ENCODE data around the gene TFDP1.

Gene TFDP1, protein sequence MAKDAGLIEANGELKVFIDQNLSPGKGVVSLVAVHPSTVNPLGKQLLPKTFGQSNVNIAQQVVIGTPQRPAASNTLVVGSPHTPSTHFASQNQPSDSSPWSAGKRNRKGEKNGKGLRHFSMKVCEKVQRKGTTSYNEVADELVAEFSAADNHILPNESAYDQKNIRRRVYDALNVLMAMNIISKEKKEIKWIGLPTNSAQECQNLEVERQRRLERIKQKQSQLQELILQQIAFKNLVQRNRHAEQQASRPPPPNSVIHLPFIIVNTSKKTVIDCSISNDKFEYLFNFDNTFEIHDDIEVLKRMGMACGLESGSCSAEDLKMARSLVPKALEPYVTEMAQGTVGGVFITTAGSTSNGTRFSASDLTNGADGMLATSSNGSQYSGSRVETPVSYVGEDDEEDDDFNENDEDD

DNA sequence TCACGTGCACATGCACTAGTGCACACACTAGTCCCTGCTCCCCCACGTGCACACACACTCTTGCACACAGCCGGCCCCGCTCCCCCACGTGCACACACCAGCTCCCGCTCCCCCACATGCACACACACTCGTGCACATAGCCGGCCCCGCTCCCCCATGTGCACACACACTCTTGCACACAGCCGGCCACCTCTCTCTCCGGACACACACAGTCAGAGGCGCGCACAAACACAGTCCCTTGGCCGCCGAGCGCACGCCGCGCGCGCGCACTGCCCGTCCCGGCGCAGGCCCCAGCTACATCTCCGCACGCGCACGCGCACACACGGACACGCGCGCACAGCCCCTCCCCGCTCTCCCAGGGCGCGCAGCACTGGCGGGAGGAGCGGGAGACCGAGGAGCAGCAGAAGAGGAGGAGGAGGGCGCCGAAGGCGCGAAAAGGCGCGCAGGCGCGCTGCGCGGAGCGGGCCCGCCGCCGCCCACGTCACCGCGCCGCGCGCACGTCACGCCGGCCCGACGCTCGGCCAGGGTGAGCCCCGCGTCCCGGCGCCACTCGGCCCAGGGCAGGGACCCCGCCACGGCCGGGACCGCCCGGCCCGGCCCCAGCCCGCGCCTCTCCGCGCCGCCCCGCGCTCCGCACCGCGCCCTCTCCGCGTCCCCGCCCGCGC, at the start of gene TFDP1:
Gene TFDP1 (plus strand): TSS at position 549 of the 665 bp plus-strand sequence. CDS start 1,085 bp downstream, outside the sequence.
- DNase-seq (ENCODE audit: low read depth), result peak; percentile 36

DNA sequence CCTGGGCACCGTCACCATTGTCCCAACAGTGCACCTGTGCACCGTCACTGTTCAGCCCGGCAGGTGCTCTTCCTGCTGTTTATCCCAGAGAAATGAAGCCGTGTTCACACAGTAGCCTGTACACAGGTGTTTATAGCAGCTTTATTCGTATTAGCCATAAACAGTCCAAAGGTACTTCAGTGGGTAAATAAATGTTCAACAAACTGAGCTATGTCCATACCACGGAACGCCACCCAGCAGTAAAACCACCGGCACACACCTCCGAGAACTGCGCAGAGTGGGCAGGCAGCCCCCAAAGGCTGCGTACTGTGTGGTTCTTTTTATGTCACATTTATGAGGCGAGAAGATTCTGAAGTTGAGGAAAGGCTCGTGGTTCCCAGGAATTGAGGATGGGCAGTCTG, 49.2 kb upstream of the TFDP1 start:
- DNase-seq (ENCODE audit: low read depth), result no peak

DNA sequence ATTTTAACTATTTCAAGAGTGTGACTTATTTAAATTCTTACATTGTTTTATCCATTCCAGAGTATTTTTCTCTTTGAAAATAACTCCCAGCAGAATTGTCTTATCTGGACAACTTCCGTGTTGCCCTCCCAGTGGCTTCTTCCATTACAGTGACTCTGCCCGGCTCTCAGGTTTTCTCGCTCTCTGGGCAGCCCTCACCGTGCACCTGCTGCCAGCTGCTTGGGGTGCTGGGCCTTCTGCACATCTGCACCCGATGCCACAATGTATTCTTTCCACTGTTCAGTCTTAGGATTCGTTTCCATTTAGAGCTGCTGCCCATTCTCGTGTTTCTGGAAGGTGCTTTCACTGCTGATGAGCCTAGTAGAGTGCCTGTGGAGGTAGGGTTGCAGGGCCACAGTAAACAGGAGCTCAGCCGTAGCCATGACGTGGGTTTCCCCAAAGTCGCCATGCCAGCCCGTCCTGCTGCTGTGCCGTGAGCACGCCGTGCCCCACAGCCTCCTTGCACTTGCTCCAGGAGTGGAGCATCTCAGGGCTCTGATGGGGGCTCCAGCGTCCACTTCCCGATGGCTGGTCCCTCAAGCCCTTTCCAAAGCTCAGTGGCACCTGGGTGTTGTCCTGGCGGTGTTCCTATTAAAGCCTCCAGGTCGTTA, 48.0 kb upstream of the TFDP1 start:
- DNase-seq (ENCODE audit: low read depth), result no peak

DNA sequence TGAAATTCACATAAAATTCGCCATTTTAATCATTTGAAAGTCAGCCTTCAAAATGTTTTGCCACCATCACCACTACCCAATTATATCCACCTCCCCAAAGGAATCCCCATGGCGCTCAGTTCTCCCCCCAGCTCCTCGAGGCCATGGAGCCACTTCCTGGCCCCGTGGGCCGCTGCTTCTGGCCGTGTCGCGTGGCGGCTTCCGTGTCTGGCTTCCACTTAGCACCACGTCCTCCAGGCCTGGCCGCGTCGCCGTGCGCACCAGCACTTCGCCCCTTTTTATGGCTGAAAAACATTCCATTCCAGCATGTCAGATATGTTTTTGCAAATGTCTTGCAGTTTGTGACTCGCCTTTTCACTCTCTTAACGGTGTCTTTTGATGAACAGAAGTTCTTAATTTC, 47.3 kb upstream of the TFDP1 start:
- DNase-seq (ENCODE audit: low read depth), result no peak

DNA sequence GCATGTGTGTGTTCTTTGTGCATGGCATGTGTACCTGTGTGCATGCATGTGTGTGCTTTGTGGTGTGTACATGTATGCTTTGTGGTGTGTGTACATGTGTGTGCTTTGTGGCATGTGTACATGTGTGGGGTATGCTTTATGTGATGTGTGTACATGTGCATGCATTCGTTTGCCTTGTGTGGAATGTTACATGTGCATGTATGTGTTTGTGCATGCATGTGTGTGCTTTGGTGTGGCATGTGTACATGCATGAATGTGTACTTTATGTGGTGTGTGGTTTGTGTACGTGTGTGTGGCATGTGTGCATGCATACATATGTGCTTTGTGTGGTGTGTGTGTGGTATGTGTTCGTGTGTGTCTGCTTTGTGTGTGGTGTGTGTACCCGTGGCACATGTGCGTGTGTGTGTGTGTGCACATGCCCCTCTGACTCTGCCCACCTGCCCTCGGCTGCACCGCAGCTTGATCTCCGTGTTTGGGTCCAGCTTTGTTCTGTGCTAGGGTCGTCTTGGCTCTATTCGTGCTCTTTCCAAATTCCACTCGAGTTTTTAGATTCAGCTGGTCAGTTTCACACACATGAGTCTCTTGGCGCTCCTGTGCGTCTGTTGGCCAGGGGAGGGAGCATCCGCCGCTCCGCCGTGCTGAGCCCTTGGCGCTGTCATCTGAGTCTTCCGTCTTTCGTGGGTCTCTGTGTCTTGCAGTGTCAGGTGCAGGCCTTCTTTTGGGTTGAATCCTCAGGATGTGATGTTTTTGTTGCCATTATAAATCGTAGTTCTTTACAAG, 46.5 kb upstream of the TFDP1 start:
- DNase-seq (ENCODE audit: low read depth), result no peak

DNA sequence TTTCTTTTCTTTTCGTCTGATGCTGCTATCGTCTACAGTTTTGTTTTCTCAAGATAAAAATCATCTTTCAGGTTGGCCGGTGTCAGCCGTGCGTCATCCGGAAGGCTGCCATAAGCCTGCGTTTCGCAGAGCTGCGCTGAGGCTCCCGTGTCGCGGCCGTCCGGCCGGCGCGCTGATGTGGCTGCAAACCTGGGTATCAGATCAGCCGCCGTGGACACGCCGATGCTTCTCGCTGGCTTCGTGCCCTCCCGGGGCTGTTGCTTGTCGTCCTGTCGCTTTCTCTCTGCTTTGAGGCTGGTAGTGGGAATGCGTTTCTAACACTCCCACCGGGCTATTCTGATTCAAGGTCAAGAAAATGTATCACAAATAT, 45.9 kb upstream of the TFDP1 start:
- no peak for DNase-seq (ENCODE audit: low read depth)

DNA sequence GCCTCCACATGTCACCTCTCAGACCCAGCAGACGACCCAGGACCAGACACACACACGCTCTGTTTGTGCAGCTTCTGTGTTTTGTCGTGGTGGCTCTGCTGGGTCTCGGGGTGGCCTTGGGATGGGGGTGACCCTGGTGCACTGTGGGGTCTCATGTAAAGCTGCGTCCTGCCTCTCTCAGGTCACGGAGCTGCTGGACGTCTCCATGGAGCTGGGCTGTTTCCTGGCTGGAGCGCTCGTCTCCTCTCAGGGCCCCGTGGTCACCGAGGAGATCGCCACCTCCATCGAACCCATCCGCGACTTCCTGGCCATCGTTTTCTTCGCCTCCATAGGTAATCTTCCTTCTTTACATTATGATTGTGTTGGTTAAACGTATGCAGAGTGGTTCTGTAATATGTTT, 45.4 kb upstream of the TFDP1 start:
- DNase-seq (ENCODE audit: low read depth), result no peak

DNA sequence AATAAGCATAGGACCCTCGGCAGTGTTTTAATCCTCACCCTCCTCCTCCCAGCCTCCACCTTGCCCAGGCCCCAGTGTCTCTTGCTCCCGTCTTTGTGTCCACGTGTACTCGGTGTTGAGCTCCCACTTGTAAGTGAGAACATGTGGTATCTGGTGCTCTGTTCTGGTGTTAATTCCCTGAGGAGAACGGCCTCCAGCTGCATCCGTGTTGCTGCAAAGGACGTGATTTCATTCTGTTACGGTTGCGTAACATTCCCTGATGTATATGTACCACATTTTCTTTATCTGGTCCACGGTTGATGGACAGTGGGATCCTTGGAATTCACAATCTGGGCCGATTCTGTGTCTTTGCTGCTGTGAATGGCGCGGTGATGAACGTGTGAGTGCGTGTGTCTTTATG, 44.7 kb upstream of the TFDP1 start:
- no peak for DNase-seq (ENCODE audit: low read depth)

DNA sequence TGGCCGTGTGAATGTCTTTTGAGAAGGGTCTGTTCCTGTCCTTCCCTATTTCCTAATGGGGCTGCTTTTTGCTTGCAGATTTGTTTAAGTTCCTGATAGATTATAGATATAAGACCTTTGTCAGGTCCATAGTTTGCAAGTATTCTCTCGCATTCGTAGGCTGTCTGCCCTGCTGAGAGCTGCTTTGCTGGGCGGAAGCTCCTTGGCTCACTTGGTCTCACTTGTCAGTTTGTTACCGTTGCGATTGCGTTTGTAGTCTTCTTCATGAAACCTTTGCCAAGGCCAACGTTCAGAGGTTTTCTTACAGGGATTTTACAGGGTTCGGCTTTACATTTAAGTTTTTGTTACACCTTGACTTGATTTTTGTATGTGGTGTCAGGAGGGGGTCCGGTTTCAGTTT, 44.0 kb upstream of the TFDP1 start:
- no peak for DNase-seq (ENCODE audit: low read depth)

DNA sequence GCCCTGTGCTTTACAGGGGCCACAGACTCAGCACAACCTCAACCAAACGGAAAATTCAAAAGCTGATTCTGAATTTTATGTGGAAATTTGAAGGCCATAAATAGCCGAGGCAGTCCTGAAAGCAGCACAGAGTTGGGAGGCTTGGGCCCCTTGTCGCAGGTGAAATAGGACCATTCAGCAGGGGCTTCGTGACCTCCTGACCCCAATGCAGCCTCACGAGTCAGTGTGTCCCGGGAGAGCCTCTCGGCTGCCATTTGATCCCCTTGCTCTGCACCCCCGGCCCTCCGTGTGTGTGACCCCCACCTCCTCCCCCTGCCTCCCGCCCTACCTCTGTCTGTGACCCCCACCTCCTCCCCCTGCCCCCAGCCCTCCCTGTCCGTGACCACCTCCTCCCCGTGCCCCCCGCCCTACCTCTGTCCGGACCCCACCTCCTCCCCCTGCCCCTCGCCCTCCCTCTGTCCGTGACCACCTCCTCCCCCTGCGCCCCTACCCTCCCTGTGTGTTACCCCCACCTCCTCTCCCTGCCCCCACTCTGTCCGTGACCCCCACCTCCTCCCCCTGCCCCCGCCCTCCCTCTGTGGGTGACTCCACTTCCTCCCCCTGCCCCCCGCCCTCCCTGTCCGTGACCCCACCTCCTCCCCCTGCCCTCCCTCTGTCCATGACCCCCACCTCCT, 41.7 kb upstream of the TFDP1 start:
- DNase-seq (ENCODE audit: low read depth), result no peak

DNA sequence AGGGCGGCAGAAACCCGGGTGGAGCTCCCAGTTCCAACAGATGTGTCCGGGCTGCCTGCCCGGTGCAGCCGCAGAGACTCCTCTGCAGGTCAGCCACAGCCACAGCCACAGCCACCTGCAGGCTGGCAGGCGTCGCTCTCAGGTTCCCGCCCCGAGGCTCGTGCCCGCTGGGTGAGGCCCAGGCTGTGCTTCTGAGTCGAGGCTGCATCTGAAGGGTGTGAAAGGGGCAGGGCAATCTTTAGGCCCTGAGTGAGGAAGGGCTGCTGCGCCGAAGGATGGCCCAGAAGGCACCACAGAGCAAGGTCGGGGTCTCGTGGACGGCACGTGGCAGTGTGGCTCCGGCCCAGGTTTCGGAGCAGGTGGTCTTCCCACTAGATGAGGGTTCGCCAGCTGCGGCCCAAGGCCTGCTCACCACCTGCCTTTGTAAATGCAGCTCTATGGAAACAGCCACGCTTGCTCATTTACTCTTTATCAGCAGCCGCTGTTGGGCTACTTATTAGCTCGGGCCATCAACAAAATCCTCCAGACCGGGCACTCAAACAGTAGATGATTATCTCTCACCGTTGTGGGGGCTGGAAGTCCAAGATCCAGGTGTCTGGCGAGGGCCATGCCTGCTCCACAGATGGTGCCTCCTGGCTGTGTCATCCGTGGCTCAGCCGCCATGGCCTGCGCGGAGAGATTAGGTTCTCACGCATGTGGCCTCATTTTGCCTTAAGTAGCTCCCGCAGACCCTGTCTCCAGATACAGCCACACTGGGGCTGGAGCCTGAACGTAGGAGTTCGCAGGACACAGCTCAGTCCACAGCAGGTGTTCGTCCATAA, 40.3 kb upstream of the TFDP1 start:
- DNase-seq (ENCODE audit: low read depth), result no peak

DNA sequence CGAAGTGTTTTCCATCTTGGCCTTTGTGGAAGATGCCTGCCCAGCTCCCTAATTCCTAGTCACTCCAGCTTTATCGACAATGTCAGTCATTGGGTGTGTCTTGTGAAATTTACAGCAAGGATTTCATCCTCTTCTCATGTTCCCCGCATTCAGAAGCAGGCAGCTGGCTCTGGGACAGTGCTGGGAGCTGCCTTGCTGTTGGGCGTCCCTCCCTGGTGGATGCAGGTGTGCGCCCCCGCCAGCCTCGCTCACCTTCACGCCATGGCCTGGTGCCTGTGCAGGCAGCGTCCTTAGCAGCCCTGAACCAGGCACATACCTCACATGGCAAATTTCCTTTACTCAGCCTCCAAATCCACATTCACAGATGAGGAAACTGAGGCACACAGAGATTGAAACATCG, 39.7 kb upstream of the TFDP1 start:
- DNase-seq (ENCODE audit: low read depth), result no peak

DNA sequence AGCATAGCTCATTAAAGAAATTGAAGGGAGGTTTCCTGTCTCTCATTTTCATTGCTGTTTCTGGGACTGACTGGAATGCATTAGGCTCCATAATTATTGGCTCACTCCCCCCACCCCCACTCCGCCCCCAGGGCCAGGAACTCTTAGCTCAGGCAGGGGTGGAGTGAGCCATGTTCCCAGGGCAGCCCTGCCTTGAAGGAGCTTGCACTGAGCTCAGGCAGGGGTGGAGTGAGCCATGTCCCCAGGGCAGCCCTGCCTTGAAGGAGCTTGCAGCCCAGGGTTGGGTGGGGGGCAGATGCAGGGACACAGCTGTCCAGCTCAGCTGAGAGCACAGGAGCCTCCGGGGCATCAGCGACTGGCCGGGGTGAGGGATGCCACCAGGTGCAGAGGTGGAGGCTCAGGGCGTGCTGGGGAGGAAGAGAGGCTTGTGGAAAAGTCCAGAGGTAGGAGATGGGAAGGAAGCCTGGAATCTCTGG, 39.1 kb upstream of the TFDP1 start:
- DNase-seq (ENCODE audit: low read depth), result no peak

DNA sequence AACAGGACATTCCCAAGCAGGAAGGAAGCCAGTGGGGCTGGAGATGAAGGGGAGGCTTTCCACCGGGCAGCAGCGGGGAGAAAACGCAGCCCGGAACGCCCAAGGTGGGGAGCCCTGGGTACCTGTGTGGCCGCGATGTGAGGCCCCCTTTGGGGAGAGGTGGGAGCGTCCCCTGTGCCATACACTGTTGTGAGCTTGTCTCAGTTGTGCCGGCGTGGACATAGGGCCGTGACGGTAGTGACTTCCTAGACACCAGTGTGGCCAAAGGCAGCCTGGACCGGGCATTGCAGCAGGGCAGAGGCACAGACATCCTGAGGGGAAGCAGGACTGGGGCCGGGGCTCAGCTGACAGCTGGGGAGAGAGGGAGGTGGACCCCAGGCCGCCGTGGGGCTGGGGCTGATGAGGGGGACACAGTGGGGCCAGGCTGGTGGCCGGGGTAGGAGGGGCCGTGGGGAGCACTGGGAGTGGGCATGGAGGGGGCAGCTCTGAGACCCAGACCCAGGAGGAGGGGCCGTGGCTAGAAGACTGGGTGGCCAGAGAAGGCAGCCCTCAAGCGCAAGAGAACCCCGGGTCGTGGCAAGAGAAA, 38.5 kb upstream of the TFDP1 start:
- DNase-seq (ENCODE audit: low read depth), result no peak

DNA sequence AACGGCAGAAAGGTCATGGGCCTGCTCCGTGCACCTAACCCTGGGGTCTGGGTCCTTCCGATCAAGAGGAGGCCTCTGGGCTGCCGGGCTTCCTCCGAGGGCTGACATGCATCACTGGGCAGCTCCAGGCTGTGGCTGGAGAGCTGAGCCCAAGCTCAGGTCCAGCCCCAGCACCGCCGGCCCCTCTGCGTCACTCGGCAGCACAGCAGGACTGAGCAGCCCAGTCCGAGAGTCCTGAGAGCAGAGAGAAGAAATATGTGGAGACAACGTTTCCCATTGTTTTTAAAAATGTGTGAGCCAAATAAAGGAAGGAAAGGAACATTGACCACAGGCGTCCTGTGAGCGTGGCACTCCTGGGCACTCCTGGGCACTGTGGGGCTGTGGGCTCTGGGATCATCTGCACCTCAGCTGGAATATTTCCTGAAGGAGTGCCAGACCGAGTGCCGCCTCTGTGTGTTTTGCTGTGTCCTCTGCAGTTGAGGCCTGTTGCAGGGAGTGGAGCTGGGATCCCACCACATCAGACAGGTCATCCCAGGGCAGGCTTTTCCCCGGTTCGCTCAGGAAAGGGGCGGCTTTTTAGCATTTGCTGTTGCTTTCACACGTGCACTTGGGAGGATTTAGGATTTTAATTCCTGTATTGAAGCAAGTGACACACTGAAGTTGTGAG, 37.8 kb upstream of the TFDP1 start:
- DNase-seq (ENCODE audit: low read depth), result no peak

DNA sequence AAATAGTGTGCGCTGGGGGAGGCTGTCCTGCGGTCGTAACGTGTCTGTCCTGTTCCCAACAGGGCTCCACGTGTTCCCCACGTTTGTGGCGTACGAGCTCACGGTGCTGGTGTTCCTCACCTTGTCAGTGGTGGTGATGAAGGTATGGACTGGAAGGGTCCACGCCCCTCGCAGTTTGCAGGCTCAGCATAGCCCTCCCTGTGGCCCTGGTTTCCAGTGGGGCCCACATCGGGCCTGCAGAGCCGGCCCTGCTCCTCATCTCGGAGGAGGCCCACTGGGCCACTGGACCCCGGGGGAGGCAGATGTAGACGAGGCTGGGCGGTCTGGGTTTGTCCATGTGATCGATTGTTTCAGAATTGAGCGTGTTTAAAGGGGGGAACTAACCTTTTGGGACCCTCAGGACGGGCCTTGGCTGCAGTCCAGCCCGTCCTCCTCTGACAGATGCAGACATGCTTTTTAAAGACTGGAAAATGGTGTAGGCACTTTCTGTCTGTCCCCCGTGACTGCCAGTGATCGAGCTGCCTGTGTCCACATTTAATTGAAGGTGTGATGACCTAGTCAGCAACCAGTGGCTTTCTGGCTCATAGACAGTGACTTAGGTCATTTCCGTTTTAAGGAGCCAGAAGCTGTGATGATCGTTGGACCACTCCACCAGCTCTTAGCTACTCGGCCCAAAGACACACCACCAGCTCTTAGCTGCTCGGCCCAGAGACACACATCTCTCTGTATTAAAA, 37.1 kb upstream of the TFDP1 start:
- DNase-seq (ENCODE audit: low read depth), result no peak

DNA sequence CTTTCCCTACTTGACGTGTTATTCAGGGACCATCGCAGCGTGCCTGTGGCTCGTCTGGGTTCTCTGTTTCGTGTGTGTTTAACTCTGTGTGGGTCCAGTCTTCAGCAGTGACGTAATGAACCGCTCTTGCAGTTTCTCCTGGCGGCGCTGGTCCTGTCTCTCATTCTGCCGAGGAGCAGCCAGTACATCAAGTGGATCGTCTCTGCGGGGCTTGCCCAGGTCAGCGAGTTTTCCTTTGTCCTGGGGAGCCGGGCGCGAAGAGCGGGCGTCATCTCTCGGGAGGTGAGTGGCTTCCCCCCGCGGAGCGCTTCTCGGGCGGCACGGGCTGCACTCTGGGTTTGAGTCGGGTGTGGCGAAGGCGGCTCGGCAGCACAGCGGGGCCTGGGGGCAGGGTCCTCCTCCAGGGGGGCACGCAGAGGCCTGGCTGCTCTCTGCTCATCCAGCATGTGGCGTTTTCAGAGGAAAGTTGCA, 36.3 kb upstream of the TFDP1 start:
- no peak for DNase-seq (ENCODE audit: low read depth)

DNA sequence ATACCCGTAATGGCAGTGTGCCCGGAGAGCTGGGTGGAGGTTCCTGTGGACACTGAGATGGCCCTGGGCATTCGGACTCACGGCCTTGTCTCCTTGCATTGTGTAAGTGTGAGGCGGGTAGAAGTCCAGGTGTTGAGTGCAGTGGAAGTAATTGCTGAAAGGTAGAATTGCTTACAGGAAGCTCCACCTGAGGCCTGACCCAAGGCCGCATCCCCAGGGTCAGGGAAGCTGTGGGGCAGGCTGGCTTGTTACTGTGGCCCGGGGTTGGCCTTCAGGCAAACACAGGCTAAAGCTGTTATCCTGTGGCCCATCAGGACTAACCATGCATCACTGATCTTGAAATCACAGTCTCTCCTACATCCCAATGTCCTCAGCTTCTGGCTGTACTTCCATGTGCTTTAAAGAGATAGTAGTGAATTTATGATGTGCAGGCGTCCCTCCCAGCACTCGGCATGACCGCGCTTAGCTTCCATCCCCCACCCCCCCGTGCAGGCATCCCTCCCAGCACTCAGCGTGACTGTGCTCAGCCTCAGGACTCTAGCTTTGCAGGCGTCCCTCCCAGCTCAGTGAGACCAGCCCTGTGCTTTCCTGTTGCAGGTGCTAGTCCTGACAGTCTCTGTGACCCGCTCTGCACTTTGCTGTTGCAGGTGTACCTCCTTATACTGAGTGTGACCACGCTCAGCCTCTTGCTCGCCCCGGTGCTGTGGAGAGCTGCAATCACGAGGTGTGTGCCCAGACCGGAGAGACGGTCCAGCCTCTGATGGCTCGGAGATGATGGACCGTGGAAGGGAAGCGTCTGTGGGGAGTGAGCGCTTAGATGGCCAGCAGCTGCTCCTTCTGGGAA, 35.6 kb upstream of the TFDP1 start:
- no peak for DNase-seq (ENCODE audit: low read depth)
